HK-2 (cell line): ENCODE results near the gene STXBP6.
"Not testable (repeated sequence)": the region's sequence is repeated elsewhere in the genome, so short reads cannot be mapped to it uniquely, and the experiment has no call there.

Experiments used
- DNase-seq: peaks from one replicate; pipeline ENCODE4 v3.0.0-alpha.2; 2018; ENCODE audit not compliant: unreplicated experiment

Gene STXBP6

DNA sequence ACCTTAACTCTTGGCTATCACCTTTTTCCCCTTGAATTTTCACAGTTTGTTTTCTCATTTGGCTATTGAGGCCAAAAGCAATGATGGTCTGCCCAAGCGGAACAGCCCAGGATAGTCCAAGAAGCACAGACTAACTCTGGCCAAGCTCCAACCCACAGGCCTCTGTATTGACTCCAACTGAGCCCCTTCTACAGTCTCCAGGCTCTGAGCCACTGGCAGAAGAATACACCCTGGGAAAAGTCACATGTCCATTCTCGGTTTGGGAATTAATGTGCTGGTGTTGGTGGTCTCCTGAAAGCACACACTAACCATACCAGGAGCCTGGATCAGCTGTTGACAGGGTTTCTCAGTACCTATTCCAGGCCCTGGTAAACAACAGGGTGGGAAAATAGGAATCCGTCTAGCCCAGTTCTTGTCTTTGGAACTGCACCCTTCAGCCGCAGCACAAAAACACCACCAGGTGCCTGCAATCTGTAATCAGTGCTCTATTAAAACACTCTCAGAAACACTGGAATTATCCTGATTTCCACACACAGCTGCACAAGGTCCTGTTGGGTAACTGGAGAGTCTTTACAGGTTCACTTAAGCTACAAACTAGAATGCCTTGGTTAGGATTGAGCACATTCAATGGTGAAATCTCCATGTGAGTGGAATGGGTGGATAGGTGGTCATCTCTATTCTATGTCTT is 63.6 kb downstream of the STXBP6 start:
- no peak for DNase-seq

DNA sequence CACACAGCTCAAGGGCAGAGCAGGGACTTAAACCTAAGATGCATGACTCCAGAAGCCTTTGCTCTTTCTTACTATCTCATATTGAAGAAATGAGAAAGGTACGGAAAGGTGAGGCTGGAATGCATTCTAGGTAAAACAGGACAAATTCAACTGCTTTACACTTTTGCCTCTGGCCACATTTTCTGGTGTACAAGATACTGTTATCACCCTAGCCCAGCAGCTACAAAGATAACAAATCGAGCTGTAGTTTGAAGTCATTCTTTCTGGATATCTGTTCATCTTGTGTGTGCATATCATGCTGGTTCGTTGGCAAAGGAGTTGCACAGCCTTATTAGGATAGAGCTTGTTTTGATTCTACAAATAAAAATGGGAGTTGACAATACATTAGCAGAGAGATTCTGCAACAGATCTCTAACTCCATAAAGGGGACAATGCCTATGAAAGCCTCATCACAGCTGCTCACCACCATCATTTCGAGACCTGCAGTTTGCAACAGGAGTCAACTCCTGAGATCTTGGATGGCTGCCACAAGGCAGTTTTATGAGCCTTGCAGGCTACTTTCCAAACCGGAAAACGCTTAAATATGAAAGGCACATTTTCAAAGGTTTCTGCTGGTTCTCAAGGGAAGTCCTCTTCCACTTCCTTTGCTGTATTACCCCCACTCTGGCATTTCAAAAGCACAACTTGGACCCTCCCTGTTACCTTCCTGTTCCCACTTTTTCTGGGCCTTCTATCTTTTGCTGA is 64.9 kb downstream of the STXBP6 start:
- no peak for DNase-seq

DNA sequence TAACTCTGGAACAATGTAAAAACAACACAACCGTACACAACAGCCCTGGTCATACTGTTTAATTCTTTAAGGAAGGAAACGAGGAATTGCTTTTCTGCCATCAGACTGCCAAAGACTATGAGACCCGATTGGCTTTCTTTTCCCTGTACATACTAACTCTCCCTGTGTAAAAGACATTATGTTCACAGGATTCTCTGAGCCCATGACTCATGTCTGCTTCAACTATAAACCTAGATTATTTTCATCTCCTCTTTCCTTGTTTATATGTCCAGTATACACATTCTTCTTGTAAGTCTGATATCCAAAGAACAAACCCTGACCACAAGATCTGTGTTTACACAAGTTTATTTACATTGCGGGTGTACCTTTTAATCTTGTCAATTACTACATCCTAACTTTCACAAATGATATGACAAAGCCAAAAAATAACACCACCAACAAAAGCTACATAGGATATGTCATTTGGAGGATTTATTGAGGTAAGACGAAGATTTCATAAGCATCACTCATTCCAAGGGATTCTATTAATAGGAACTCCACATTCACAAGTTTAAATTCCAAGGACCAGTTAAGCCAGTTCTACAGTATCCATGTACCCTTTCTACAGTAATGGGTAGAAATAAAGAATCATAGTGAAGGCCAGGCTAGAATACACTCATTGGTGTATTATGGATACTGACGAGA is 67.3 kb downstream of the STXBP6 start:
- no peak for DNase-seq

DNA sequence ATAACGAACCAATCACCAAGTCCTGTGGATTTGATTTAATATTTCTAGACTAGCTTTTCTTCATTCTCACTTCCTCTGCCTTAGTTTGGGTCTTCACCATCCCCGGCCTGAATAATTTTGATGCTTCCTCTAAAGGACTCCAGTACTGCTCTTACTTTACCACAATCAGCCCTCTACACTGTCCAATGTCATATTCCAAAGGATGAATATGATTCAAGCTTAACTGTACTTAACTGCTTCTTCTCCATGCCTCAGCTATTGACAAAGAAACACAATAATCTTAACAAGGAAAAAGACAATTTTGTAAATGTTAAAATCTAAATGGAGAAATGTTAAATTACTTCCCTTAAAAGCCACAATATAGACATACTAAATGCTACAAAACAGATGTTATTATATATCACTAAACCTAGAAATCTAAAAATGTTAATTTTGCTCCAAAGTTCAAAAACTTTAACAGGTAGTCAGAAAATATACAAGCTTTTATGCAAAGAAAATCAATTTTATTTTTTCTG is 70.2 kb downstream of the STXBP6 start:
- DNase-seq: no peak

DNA sequence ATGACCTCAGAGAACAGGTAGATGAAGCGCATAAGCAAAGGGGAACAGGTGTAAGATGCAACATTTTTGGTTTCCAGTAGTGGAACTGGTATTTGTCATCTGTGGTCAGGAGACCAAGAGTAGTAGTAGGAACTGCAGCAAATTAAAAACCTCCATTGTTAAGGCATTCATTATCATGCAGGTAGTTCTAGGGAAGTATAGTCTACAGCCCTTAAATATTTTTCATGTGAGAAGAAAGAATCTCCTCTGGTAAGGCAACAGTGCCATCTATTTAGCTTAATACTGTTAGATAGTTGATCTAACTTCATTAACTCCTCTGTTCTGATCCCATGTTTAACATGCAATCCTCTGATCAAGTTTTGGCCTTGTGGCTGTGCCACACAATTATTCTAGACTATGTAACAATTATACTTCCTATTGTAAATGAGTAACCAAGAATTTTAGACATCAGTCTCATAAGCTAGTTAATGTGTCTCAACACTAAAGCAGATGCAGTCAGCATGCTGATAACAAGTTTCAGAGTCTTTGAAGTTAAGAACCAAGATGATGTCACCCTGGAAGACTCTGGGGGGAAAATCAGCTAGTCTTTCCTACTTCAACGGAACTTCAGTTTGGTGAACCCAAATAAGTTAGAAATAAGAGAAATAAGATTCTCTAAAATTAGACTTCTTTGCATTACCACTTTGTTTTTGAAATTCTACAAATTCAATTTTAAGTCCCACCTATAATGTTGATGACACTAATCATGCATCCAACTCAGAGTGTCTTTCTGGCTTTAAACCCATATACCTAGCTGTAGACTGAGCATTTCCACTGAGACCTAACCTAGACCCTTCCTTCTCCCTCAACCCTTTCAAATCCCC is 70.9 kb downstream of the STXBP6 start:
- DNase-seq: no peak

DNA sequence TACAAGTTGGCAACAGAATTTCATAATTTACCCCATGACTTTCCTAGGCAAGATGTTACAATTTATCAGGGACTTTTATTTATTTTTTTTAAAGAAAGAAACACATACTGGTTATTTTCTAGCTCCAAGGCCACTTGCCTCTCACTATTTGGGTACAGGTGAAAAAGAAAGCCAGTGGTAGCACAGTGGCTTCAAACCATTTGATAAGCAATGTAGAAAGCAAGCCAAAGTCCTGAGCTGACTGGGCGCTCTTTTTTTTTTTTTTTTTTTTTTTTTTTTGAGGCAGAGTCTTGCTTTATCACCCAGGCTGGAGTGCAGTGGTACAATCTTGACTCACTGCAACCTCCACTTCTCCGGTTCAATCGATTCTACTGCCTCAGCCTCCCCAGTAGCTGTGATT is 73.3 kb downstream of the STXBP6 start:
- no peak for DNase-seq

DNA sequence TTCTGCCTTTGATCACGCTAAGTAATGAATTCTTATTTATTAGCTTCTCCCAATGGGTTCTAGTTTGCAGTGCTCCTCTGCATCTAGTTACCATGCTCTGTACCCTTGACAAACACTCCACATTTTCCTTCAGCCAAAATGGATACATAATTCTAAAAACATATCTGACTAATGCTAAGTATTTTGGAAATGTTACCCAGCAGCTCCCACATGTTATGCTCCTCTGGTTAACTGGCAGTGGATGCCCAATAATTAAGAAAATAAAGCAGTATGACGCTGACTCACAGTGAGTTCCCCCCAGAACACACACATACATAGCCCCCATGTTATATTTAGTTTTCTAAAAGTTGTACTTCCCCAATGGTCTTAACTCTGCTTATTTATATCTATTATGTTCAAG is 74.6 kb downstream of the STXBP6 start:
- no peak for DNase-seq

DNA sequence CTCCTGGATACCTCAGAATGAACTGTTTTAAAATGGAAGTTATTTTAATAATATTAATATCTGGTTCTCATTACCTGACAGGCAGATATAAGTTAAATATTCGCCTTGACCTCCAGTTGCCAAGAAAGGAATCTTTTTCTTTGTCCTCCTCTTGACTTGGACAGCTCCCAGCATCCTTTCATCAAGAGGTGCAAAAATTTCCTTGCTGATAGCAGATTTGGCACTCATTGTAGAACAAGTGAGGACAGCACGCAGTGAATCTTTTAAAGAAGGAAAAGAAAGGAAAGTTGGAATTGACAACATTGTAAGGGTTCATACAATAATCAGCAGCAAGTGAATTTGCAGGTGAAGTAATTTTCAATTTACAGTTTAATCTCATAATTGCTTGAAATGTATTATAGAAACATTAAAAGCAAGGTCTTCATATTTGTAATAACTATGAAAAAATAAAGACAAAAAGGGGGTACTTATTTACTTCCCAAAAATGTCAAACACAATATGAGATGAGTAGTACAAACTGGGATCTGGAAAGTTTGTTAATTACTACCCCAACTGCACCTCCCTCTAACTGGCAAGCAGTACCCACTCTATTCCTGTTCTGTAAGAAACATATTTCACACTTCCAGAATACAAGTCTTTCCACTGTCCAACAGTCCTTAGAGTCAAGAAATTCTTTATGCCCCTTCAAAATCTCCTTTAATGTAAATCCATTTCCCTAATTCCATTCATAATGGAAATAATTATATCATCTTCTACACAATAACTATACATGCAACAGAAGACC is 75.2 kb downstream of the STXBP6 start:
- no peak for DNase-seq

DNA sequence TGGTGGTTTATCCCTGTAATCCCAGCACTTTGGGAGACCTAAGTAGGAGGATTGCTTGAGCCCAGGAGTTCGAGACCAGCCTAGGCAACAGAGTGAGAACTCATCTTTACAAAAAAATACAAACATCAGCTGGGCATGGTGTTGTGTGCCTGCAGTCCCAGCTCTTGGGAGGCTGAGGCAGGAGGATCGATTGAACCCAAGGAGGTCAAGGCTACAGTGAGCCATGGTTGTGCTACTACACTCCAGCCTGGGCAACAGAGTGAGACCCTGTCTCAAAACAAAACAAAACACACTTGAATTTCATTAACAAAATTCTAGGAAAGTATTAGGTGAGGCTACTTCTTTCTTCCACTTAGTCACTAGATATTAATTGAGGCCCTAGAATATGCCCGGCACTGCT is 77.1 kb downstream of the STXBP6 start:
- no peak for DNase-seq

DNA sequence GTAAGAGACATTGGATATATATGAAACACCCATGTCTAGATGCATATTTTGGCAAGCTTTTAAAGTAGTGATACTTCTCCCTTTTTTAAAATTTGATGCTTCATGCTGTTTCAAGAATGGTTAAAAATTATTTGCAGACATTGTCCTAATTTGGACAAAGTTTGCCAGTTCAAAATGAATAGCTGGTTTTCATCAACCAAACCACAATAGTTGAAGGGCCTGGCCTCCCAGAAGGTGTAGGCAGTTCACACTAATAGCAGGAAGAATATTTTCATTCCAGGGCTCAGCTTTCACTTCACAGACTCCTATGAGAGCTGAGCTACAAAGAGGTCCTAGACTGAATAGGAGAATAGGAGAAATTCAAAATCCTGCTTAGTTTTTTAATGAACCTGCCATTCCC is 78.7 kb downstream of the STXBP6 start:
- no peak for DNase-seq

DNA sequence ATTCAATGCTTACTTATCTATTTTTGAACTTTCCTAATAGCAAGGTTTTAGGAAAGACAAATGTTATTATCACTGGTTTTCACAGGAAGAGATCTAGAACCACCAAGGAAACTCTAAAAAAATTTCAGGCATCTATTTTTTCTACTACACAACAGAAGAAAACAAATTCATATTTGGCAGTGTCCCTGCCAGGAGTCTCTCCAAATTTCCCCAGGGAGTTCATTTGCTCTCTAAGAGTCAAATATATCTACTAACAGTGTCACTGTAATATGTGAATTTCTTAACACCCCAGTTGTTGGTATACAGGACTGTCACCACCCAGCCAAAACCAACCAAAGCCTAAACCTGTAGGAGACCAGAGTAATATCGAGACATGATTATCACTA is 83.4 kb downstream of the STXBP6 start:
- no peak for DNase-seq

DNA sequence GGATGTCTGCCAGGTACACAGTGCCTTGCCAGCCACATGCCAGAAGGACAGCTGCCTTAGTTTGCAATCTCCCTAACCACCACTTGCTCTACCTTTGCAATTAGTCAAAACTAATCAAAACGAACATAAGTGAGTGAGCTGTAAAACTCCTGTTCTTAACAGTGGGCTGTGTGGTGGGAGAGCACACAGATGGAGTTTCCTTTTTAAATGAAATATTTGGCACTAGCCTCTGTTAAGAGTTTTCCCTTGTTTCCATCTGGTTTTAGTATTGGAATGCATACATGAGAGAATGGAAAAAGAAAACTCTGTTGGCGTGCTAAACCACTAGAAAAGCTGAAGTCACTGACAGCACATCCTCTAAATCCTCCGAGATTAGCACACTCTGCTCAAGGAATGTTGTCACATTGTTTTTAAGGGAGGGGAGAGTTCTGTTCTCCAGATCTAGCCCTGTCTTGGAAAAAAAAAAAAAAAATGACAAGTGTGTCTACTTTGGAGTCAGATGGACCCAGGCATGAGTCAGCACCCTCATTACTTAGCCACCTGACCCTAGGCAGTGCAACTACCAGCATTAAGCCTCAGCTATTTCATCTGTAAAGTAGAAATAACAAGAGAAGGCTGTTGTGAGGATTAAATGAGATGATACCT is 83.9 kb downstream of the STXBP6 start:
- DNase-seq: peak; percentile 22

DNA sequence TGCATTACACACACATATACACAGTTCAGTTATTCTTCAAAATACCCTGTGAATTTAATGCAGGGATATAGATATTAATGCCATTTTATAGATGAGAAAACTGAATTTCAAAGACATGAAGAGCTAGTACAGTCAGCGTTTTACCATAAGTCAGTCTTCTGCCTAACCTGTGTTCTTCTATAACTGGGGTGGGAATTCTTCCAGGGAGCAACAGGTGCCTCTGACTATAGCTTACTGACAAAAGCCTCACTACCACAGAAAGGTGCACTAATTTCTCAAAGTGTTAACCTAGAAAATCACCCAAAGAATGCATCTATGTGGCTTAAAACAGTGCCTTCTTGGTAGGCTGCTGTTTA is 84.4 kb downstream of the STXBP6 start:
- no peak for DNase-seq

DNA sequence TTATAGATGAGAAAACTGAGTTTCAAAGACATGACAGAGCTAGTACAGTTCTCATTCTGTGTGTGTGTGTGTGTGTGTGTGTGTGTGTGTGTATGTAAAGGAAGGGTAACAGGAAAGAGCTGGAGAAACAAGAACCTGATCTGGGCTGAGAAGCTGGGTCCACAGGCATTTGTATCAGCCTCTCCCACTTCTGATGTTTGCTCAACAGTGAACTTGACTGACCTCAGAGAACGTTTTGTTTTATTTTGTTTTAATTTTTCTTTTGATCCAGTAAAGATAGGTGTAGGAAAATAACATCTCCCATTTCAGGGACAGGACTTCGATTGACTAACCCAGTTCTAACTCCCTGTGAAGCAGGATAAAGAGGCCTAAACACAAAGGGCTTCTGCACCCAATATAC is 85.4 kb downstream of the STXBP6 start:
- DNase-seq: no peak

DNA sequence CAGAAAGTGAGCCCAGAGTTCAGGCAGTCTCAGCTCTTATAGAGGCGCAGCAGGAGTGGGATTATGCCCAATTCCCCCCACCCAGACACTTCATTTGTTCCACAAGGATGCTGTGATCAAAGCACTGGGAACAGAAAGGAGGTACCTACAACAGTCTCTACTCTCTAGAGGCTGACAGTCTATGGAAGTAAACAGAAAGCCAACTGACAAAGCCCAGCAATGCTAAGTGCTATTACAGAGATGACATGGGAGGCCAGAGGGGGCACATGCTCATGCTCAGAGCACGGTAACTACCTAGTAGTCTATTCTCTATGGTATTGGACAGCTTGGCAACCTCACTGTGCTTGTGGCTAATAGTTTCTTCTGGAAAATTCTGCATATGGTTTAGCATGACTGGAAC is 85.9 kb downstream of the STXBP6 start:
- no peak for DNase-seq

DNA sequence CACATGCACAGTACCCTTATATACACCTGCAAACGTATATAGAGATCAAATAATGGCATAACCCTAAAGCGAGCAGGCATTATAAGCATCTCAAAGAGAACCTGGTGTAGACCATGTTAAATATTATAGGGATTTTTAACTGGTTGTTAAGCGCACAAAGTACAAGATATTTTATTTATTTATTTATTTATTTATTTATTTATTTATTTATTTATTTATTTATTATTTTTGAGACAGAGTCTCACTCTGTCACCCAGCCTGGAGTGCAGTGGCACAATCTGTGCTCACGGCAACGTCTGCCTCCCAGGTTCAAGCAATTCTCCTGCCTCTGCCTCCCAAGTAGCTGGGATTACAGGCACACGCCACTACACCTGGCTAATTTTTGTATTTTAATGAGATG is 87.8 kb downstream of the STXBP6 start:
- DNase-seq: not testable (repeated sequence)

DNA sequence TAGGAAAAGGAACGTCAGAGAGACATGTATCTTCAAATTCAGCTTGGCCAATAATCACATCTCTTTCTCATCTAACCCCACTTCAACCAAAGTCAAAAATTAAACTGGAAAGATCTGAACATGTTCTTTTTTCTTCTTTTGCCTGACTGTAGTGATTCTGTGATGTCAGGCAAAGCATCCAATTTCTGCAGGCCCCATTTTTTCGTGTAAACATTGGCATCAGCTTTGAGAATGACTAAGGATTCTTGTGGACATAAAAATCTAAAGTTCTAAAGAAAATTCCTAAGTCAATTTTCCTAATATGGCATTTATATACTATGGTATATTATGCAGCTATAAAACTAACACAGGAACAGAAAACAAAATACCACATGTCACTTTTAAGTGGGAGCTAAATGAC is 89.1 kb downstream of the STXBP6 start:
- no peak for DNase-seq

DNA sequence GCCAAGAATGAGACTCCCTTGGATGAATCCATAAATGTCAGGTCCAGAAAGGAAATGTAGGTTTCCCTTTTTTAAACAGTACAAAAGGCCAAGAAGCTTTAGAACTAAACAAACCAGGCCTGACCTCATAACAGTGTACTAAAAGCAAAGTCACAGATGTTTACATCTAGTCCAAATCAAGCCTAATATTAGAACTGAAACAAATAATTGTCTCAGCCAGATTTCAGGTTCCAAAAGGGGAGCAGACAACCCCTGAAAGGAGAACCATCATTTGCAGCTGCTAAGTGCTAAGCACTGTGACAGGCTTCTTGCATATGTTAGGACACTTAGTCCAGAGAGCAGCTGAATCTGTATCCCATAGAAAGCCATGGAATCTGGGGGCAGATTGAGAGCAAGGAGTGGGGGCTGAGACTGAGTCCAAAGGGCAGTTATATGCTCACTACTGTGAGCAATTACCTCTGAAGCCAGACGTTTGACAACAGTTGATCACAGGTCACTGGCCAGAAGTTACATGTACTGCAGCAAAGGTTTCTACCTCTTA is 90.1 kb downstream of the STXBP6 start:
- DNase-seq: no peak

DNA sequence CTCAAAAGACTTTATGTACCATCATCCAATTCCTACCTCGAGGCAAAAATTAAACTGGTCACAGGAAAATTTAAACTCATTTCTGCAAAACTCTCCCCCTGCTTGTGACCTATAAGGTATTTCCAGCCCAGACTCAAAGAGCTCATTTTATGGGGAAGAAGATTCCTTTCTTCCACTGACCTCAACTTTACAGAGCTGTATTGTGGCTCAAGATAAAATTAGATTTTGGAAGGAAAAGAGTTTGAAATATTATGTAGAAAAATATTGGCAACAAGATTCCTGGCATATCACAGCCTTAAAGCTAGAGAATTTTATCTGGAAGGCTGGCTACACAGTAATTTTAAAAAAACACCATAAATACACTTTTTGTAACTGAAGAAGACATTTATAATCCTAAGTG is 91.7 kb downstream of the STXBP6 start:
- no peak for DNase-seq

DNA sequence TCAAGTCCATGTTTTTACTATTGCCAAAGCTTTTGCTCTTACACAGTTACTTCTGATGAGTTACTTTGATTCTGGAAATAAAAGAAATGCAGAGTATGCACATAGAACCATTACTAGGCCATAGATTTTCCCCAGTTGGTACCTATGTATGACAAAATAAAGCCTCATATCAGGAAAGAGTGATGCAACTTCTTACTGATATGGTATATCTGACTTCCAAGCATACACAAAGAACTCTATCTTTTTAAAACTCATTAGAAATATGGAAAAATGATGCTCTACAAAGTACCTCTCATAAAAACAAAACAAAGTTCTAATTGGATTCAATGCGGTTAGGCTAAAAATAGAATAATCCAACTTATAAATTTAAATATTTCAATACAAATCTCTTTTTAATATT is 92.1 kb downstream of the STXBP6 start:
- no peak for DNase-seq
